ENCODE data around the gene ANKLE2. TPM values are rescaled to one million over a fixed set of nuclear protein-coding genes. Genes with fewer than 3 reads are reported as not detected.
"Not testable (repeated sequence)": the region's sequence is repeated elsewhere in the genome, so short reads cannot be mapped to it uniquely, and the experiment has no call there.

ANKLE2 gene
- total RNA-seq, 1 donor from 2014 or later, result 97.9 TPM

DNA sequence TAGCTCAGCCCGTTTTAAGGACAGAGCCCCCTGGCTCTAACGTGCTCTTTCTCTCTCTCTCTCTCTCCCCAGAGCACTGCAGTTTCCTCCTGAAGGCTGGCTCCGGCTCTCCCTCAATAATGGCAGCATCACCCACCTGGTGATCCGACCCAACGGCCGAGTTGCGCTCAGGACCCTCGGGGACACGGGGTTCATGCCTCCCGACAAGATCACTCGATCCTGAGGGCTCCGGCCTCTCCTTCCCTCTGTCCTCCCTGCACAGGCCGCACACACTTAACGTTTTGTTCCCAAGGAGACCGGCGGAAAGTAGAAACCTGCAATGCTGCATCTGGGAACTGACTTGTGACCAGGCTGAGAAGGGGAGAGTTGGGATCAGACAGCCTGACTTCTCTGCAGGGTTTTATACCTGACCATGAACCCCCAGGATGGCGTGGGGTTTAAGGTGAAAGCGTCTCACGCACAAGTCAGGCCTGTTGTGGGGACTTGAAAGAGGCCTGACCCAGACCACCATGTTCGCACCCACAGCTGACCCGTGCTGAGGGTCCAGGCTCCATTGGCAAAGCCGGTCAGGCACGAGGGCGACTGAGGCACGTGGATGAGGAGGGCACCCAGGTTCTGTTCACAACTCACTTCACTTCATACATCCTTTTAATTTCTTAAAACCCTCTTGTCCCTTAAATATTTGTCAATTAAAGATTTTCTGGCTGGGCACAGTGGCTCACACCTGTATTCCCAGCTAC lies 40.9 kb downstream of the ANKLE2 start:
- intact Hi-C loops (cut with micrococcal nuclease), result no loop called here

DNA sequence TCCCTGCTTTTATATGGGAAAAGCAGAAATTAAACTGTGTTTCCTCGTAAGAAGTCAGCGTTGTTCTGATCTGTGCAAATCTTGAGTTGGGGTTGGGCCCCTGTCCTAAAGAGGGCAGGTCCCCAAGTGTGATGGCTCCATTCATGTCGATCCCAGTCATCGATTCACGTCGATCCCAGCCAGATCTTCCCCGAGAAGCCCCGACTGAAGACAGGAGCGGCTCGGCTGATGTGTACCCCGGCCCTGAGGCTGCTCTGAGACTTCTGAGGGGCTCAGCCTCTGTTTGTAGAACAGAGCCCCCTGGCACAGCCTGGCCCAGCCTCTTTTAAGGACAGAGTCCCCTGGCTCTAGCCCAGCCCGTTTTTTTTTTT lies 41.7 kb downstream of the ANKLE2 start:
- intact Hi-C loops (cut with micrococcal nuclease), result no loop called here

DNA sequence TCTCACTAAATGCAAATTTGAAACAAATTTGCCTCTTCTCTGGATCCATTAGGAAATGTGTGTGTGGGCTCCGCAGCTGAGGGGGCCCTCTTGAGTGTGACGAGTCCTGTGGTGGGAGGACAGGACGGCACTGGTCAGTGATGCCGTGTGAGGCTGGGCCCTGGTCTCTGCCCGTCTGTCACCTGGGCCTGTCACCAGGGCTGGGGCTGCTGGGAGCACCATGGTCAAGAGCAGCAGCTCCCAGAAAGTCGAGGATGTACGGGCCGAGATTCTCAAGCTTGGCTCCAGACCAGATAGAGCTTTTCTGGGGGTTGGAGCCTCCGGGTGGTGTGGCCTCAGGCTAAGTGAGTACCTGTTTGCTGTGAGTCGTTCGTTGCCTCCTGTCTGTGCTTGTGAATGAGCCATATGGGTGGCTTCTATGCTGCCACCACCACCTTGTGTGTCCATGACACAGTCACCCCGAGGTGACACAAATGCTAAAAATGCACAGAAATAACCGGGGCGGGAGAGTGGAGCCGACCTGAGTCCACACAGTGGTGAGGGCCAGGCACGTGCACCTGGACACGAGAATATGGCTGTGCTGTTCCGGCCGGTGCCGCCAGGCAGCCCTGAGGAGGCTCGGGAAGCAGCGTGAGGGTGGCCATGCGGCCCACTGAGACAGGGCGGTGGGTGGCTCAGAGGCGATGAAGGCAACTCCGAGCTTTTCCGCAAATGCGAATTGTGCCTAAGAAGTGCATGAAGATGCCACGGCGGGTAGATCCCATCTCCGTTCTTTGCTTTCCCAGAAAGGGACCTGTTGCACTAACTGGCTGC lies 42.3 kb downstream of the ANKLE2 start:
- intact Hi-C loops (cut with micrococcal nuclease), result no loop called here

- intact Hi-C loops (cut with micrococcal nuclease), result no loop called here
Measured at GRCh38 chr12:132718644-132719043, 43.0 kb downstream of the ANKLE2 start.

- intact Hi-C loops (cut with micrococcal nuclease), result no loop called here
Measured at GRCh38 chr12:132717531-132718387, 43.9 kb downstream of the ANKLE2 start.

GRCh38 chr12:132717011-132717410 lies 44.6 kb downstream of the ANKLE2 start:
- intact Hi-C loops (cut with micrococcal nuclease), result no loop called here

- intact Hi-C loops (cut with micrococcal nuclease), result no loop called here
Measured at GRCh38 chr12:132716356-132716755, 45.3 kb downstream of the ANKLE2 start.

DNA sequence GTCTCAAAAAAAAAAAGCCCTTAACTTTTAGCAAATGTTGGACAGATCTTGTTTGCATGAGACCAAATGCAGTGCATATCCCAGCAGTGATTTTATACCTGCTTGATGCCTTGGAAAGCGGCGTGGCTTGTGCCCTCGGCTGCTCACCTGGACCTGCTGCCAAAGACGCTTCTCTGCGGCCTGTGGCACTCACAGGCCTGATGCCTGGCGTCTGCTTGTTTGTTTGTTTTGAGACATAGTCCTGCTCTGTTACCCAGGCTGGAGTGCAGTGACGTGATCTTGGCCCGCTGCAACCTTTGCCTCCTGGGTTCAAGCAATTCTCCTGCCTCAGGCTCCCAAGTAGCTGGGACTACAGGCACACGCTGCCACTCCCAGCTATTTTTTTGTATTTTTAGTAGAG lies 45.8 kb downstream of the ANKLE2 start:
- intact Hi-C loops (cut with micrococcal nuclease), result no loop called here

- intact Hi-C loops (cut with micrococcal nuclease), result no loop called here
Measured at GRCh38 chr12:132713123-132713522, 48.5 kb downstream of the ANKLE2 start.

DNA sequence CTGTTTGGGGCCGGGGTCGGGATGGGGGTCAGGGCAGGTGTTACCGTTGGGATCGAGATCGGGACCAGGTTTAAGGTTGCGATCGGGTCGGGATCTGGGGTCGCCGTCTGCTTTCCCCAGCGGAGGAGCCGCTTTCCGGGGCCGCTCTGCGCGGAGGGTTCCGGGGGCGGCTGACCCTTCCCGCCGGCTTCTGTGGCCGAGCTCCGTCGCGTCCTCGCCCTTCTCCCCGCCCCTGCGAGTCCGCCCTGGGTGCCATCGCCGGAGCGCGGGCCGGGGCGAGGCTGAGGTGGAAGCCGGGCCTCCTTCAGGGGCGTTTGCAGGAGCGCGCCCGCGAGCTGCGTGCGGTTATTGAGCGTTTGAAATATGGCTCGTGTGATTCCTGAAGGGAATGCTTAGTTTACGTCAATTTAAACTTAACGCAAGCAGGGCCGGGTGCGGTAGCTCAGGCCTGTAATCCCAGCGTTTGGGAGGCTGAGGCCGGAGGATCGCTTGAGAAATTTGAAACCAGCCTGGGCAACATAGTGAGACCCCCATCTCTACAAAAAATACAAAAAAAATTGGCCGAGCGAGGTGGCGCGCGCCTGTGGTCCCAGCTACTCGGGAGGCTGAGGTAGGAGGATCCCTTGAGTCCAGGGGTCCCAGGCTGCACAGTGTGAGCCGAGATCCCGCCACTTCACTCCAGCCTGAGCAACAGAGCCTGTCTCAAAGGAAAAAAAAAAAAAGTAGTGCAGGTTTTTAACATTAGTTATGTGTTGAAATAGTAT lies 50.4 kb downstream of the ANKLE2 start:
- intact Hi-C loops (cut with micrococcal nuclease), result loop anchor here (2.0 kb wide), 1 partner anchor 118 kb away; the partner anchor contains the start of gene GOLGA3

DNA sequence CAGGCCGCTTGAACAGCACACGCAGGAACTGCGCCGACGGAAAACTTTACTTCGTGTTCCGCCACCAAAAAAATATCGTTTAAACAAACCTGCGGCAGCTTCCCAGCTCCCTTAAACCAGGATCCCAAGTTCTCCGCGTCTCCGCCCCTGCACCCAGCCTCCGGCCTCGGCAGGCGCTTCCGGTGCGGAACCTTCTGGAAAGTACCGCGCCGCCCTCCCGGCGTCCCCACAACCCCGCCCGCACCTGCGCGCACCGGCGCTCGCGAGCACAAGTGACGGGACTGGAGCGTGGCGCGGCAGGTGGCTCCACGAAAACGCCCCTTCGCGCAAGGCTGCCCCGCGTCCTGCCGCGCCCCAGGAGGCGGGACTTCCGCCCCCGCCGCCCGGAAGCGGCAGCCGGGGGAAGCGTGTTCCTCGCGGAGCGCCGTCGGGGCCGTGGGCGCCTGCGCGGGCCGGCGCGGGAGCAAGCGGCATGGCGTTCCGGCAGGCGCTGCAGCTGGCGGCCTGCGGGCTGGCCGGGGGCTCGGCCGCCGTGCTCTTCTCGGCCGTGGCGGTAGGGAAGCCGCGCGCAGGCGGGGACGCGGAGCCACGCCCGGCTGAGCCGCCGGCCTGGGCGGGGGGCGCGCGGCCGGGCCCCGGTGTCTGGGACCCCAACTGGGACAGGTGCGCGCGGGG lies 51.1 kb downstream of the ANKLE2 start, which contains the start of gene PGAM5:
Gene PGAM5 (plus strand): TSS at position 438 of the 675 bp plus-strand sequence. CDS start 35 bp downstream, at position 473.
- intact Hi-C loops (cut with micrococcal nuclease), result loop anchor here (1.0 to 2.0 kb wide), 4 partner anchors 23 to 370 kb away; partner anchors contain the start of genes GOLGA3, POLE, PXMP2 and ZNF140

DNA sequence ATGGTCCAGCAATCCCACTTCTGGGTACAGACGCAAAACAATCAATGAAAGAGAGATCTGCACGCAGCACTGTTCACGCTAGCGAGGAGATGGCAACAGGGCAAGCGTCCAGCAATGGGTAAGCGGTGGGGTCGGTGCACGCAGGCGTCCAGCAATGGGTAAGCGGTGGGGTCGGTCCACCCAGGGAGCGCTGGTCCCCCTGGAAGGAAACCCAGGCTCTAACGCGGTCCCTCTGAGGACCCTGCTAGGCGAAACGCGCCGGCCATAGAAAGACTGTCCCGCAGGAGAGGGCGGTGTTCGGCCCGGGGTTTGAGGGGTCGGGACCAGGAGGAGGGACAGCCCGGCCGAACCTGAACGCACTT lies 51.6 kb downstream of the ANKLE2 start:
- intact Hi-C loops (cut with micrococcal nuclease), result loop anchor here (1.0 to 2.0 kb wide), 4 partner anchors 23 to 370 kb away; partner anchors contain the start of genes GOLGA3, POLE, PXMP2 and ZNF140

DNA sequence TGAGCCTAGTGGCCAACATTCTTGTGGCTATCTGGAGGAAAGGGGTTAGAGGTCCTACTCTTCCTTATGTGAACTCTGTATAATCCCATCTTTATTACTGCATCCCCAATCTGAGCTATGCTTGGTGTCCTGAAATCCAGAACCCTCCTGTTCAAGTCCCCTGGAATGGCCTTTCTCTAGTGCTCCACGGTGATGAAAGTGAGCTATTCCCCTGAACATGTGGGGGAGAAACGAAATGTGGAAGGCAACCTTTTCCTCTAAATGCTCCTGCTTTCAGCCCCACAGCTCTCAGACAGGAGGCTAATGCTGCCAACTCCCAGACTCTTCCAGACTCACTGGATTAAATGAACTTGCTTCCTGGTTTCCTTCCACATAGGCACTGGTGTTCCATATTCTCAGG lies 53.5 kb downstream of the ANKLE2 start:
- intact Hi-C loops (cut with micrococcal nuclease), result no loop called here

- intact Hi-C loops (cut with micrococcal nuclease), result no loop called here
Measured at GRCh38 chr12:132707241-132707640, 54.4 kb downstream of the ANKLE2 start.

DNA sequence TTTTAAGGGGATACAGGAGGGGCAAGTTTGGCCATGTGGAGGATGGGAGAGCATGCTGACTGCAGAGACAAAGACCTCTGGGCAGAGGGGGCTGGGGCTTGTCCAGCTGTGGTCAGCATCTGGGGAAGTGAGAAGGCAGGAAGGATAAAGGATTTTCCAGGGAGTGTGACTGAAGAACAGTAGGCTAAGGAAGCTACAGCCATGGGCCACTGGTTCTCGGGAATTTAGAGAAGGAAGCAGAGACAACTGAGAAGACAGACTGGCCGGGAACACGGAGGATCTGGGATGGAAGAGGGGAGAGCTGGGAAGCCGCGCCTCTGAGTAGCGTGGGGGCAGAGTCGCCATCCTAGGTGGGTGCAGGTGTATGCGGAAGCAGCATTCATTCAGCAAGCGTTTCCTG lies 58.0 kb downstream of the ANKLE2 start:
- intact Hi-C loops (cut with micrococcal nuclease), result no loop called here

DNA sequence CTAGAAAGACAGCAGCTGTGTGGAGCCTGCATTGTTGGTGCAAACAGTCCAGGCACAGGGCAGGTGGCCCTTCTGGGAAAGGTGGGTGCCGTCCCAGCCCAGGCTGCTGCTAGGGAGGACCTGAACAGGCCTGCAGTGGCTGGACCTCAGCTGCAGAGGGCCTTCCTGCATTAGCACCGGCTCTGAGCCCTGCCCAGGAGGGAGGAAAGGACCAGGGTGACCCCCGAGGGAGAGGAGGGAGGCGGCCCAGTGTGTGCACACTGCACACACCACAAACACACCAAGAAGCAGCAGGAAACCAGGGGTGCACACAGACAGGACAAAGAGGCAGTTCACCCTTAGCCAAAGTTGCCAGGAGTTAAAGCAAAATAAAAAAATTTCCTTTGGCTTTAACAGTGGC lies 59.0 kb downstream of the ANKLE2 start:
- intact Hi-C loops (cut with micrococcal nuclease), result no loop called here

GRCh38 chr12:132700212-132700822 lies 61.3 kb downstream of the ANKLE2 start:
- intact Hi-C loops (cut with micrococcal nuclease), result no loop called here

- intact Hi-C loops (cut with micrococcal nuclease), result no loop called here
Measured at GRCh38 chr12:132698341-132698740, 63.3 kb downstream of the ANKLE2 start.

DNA sequence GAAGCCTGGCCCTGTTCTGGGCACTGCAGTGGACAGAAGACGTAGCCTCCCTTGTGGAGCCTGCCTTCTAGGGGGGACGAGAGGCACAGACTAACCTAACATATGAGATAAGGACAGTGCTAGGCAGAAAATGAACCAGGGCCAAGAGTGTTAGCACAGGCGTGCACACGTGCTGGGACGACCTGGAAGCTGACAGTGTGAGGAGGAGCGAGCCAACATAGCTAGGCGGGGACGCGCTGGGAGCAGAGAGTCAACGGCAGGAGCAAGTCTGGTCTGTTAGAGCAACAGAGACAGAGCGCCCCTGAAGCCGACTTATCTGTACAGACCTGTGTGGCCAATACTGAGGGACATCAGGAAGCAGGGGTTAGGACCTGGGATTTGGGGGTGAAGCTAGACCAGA lies 66.2 kb downstream of the ANKLE2 start:
- intact Hi-C loops (cut with micrococcal nuclease), result no loop called here

DNA sequence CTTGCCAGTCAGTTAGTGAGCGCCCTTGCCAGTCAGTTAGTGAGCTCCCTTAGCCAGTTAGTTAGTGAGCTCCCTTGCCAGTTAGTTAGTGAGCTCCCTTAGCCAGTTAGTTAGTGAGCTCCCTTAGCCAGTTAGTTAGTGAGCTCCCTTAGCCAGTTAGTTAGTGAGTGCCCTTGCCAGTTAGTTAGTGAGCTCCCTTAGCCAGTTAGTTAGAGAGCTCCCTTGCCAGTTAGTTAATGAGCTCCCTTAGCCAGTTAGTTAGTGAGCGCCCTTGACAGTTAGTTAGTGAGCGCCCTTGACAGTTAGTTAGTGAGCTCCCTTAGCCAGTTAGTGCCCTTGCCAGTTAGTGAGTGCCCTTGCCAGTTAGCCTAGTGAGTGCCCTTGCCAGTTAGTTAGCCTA lies 66.7 kb downstream of the ANKLE2 start:
- intact Hi-C loops (cut with micrococcal nuclease), result not testable (repeated sequence)

Measured in T-helper 2 cell treated with Interferon-gamma antibody and Interleukin-4, amounts not matched to agents 100 ng/mL and 5 ng/mL, for 36 hours (primary cell).